Duodenal mucosa (tissue), 2 donors: ENCODE results near the gene SRC.

Experiments used
- H3K27ac ChIP-seq: one replicate; pipeline ENCODE4 v1.7.0; 2013; ENCODE audit warnings: low read depth, low read length
- H3K27me3 ChIP-seq, 2 donors: one replicate each; pipeline ENCODE4 v1.7.0; 2013; ENCODE audit warnings: low read length in 2 of 2, control low read depth in 1 of 2; ENCODE audit not compliant: insufficient read depth in 2 of 2, control insufficient read depth in 1 of 2
- H3K36me3 ChIP-seq, 2 donors: one replicate each; pipeline ENCODE4 v1.7.0; 2013; ENCODE audit warnings: low read length in 2 of 2, control low read depth in 1 of 2; ENCODE audit not compliant: insufficient read depth in 2 of 2, control insufficient read depth in 1 of 2
- H3K4me1 ChIP-seq, 2 donors: one replicate each; pipeline ENCODE4 v1.7.0; 2013; ENCODE audit warnings: low read length in 2 of 2, control low read depth in 1 of 2; ENCODE audit not compliant: insufficient read depth in 2 of 2, control insufficient read depth in 1 of 2
- H3K4me3 ChIP-seq, 2 donors: one replicate each; pipeline ENCODE4 v1.7.0; 2013; ENCODE audit warnings: low read length in 2 of 2, low read depth in 1 of 2
- H3K9ac ChIP-seq, 2 donors: one replicate each; pipeline ENCODE4 v1.7.0; 2013; ENCODE audit warnings: low read length in 2 of 2, low read depth in 1 of 2
- H3K9me3 ChIP-seq, 2 donors: one replicate each; pipeline ENCODE4 v1.7.0; 2013; ENCODE audit warnings: low read length in 2 of 2, control low read depth in 1 of 2; ENCODE audit not compliant: control insufficient read depth in 1 of 2

Gene SRC

DNA sequence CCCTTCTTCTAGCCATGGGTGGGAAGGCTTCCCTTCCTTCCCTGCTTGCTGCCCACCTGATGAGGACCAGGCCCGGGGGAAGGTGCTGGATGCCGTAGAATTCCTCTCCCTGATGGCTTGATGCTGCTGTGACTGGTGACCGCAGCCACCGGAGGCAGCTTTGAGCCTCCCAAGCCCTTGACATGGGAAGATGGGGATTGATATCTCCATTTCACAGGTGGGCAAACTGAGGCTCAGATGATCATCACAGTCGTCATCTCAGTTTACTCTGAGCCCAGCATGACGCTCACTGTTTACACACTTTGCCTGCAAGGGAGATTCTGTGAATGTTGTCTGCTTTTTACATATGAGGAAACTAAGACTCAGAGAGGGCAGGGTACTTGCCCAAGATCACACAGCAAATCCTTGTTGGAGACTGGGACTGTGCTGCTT lies 43.9 kb downstream of the SRC start:
- peaks cover 39 to 72% of the 10 kb centered on the region in 2 donors for H3K36me3 ChIP-seq
- H3K4me1 ChIP-seq: peaks cover 0 to 2% of the 10 kb centered on the region in 2 donors
- no peaks in the 10 kb centered on the region for H3K9me3 ChIP-seq
- H3K9ac ChIP-seq: no peak overlapping the region
- H3K4me3 ChIP-seq: no peak overlapping the region
- H3K27ac ChIP-seq: no peak overlapping the region
- no peaks in the 10 kb centered on the region for H3K27me3 ChIP-seq

GRCh38 chr20:37390503-37390890 lies 44.6 kb downstream of the SRC start:
- no peaks in the 10 kb centered on the region for H3K9me3 ChIP-seq
- H3K36me3 ChIP-seq: peaks cover 39 to 72% of the 10 kb centered on the region in 2 donors
- no peak overlapping the region for H3K4me3 ChIP-seq
- H3K4me1 ChIP-seq: no peaks in the 10 kb centered on the region
- H3K27me3 ChIP-seq: no peaks in the 10 kb centered on the region
- no peak overlapping the region for H3K9ac ChIP-seq
- H3K27ac ChIP-seq: no peak overlapping the region

DNA sequence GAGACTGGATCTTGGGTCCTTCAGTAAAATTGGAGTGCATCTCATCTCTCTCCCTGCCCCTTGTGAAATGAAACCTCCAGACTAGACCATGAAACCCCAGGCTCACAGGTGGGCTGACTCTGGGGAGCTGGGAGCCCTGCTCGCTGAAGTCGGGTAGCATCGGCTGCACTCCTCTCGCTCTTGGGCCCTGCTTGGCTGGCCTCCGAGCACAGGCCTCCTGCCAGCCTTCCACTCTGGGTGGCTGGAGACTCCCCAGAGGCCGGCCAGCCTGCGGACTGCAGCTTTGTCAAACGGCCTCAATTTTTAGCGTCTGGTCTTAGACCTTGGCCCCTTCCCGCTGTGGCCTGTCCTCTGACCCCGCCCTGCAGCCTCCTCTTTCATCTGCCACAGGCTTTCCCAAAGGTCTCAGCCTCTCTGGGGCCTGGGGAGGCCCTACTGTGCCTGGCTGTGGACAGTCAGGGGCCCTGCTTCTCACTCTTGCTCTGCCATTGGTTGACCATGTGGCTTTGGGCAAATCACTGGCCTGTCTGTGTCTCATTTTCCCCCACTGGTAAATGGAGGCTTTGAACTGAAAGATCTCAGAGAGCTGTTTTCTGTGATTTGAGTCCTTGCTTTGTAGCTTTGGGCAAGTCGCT lies 45.1 kb downstream of the SRC start:
- no peak overlapping the region for H3K4me3 ChIP-seq
- no peaks in the 10 kb centered on the region for H3K27me3 ChIP-seq
- no peak overlapping the region for H3K9ac ChIP-seq
- peaks cover 38 to 67% of the 10 kb centered on the region in 2 donors for H3K36me3 ChIP-seq
- H3K9me3 ChIP-seq: no peaks in the 10 kb centered on the region
- H3K27ac ChIP-seq: no peak overlapping the region
- no peaks in the 10 kb centered on the region for H3K4me1 ChIP-seq

- H3K27ac ChIP-seq: no peak overlapping the region
- no peaks in the 10 kb centered on the region for H3K9me3 ChIP-seq
- peaks cover 26 to 64% of the 10 kb centered on the region in 2 donors for H3K36me3 ChIP-seq
Observed at GRCh38 chr20:37392441-37393195, 46.7 kb downstream of the SRC start.

DNA sequence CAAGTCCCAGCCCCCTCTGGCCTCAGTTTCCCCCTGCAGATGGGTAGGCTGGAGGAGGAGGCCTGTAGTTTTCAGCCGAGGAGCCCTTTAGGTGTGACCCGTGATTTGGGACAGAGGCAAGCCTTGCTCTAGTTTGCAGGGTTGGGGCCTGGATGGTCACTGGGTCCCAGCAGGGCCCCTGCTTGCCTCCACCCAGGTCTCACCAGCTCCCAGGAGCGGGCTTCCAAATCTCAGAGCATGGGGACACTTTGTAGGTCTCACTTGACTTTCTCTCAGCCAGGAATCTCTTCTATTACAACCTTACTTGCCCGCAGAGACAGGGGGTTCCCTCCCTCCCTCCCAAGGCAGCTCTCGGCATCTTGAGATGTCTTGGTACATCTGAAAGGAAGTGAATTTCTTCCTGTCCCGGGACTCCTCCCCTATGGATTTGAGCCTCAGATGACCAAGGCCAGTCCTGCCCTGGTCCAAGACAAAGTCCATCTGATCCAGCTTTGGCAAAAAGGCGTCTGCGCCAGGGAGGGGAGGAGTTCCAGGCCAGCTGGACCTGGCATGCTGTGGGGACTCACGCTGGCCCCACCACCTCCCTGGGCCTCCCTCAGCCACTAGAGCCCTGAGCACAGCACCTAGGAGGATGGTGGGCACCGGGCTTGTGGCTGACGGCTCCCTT lies 47.4 kb downstream of the SRC start:
- Histone ChIP-seq H3K4me1 (no peaks in the 10 kb centered on the region), H3K27ac (no peak overlapping the region), H3K36me3 (peaks cover 22 to 68% of the 10 kb centered on the region in 2 donors), H3K27me3 (no peaks in the 10 kb centered on the region), H3K9me3 (no peaks in the 10 kb centered on the region), H3K4me3 (no peak overlapping the region), H3K9ac (no peak overlapping the region)

More at GRCh38 chr20:37392441-37393195, 46.7 kb downstream of the SRC start:
- H3K4me3 ChIP-seq: no peak overlapping the region
- no peaks in the 10 kb centered on the region for H3K4me1 ChIP-seq
- H3K9ac ChIP-seq: no peak overlapping the region
- H3K27me3 ChIP-seq: no peaks in the 10 kb centered on the region

- Histone ChIP-seq H3K27me3 (no peaks in the 10 kb centered on the region), H3K9ac (no peak overlapping the region), H3K4me3 (no peak overlapping the region), H3K36me3 (peaks cover 27 to 72% of the 10 kb centered on the region in 2 donors), H3K4me1 (no peaks in the 10 kb centered on the region), H3K9me3 (no peaks in the 10 kb centered on the region), H3K27ac (no peak overlapping the region)
Observed at GRCh38 chr20:37393863-37394542, 48.1 kb downstream of the SRC start.

GRCh38 chr20:37394543-37395409 lies 48.8 kb downstream of the SRC start:
- Histone ChIP-seq H3K9me3 (no peaks in the 10 kb centered on the region), H3K36me3 (peaks cover 22 to 71% of the 10 kb centered on the region in 2 donors), H3K27me3 (no peaks in the 10 kb centered on the region), H3K9ac (no peak overlapping the region), H3K27ac (no peak overlapping the region), H3K4me1 (peaks cover 0 to 2% of the 10 kb centered on the region in 2 donors), H3K4me3 (no peak overlapping the region)

- Histone ChIP-seq H3K4me1 (peaks cover 0 to 2% of the 10 kb centered on the region in 2 donors), H3K9ac (no peak overlapping the region), H3K27me3 (no peaks in the 10 kb centered on the region), H3K4me3 (no peak overlapping the region), H3K9me3 (no peaks in the 10 kb centered on the region), H3K27ac (no peak overlapping the region), H3K36me3 (peaks cover 28 to 73% of the 10 kb centered on the region in 2 donors)
Observed at GRCh38 chr20:37395410-37395797, 49.5 kb downstream of the SRC start.

DNA sequence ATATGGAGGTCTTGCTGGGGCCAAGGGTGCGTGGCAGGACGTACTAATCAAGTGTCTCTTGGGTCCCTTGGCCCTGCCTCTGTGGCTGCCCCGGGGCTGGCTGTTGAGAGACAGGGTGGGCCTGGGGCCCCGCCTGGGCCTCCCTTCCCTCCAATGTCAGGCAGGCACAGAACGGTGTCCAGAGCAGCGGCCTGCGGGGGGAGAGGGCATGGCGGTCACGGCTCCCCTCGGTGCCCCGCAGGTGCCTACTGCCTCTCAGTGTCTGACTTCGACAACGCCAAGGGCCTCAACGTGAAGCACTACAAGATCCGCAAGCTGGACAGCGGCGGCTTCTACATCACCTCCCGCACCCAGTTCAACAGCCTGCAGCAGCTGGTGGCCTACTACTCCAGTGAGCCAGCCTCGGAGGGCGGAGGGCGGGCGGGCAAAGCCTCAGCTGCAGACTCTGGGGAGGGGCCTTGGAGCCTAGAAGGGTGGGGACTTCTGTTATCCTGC lies 50.0 kb downstream of the SRC start:
- Histone ChIP-seq H3K9ac (no peak overlapping the region), H3K27me3 (no peaks in the 10 kb centered on the region), H3K4me3 (no peak overlapping the region), H3K27ac (no peak overlapping the region), H3K36me3 (peaks cover 31 to 73% of the 10 kb centered on the region in 2 donors), H3K4me1 (peaks cover 0 to 2% of the 10 kb centered on the region in 2 donors), H3K9me3 (no peaks in the 10 kb centered on the region)
